ENCODE measurements around the gene TMTC1. TPM values are rescaled to one million over a fixed set of nuclear protein-coding genes. Genes with fewer than 3 reads are reported as not detected.

TMTC1 gene
- total and polyA plus RNA-seq, 8 donors = 1.2 to 5.1 (median 2.8) TPM

DNA sequence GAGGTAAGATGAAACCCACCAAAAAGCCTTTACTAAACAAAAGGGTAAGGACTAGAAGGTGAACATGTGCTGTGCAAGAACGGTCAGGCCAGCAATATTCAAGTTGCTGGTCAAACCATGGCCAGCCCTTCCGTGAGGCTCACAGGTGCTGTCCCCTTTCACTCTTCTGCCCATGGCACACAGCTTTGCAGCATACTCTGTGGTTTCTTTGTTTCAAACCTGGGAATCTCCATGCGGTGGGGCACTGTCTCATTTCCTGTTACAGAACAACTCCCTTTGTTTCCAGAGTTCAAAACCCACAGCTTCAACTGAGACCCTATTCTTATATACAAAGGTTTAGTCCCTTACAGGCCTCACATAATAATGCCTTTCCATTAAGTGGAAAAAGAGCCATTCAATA, 284.5 kb downstream of the TMTC1 start:
- Histone ChIP-seq H3K9me3 (no peaks in the 10 kb centered on the region), H3K27me3 (no peaks in the 10 kb centered on the region), H3K4me3 (no peak overlapping the region), H3K4me1 (no peaks in the 10 kb centered on the region), H3K27ac (no peak overlapping the region), H3K36me3 (no peaks in the 10 kb centered on the region)
- no peak for FAIRE-seq
- WGBS, 2 donors = 82 to 86% methylated on average over 3 of the region's 3 CpGs
- no peak for ATAC-seq
- intact Hi-C loops (cut with DNase I) = no loop called here
- no peak for DNase-seq
- TF ChIP-seq, protein P1, sequence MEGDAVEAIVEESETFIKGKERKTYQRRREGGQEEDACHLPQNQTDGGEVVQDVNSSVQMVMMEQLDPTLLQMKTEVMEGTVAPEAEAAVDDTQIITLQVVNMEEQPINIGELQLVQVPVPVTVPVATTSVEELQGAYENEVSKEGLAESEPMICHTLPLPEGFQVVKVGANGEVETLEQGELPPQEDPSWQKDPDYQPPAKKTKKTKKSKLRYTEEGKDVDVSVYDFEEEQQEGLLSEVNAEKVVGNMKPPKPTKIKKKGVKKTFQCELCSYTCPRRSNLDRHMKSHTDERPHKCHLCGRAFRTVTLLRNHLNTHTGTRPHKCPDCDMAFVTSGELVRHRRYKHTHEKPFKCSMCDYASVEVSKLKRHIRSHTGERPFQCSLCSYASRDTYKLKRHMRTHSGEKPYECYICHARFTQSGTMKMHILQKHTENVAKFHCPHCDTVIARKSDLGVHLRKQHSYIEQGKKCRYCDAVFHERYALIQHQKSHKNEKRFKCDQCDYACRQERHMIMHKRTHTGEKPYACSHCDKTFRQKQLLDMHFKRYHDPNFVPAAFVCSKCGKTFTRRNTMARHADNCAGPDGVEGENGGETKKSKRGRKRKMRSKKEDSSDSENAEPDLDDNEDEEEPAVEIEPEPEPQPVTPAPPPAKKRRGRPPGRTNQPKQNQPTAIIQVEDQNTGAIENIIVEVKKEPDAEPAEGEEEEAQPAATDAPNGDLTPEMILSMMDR (IDR thresholded peaks at IDR 0.05) = no peak

DNA sequence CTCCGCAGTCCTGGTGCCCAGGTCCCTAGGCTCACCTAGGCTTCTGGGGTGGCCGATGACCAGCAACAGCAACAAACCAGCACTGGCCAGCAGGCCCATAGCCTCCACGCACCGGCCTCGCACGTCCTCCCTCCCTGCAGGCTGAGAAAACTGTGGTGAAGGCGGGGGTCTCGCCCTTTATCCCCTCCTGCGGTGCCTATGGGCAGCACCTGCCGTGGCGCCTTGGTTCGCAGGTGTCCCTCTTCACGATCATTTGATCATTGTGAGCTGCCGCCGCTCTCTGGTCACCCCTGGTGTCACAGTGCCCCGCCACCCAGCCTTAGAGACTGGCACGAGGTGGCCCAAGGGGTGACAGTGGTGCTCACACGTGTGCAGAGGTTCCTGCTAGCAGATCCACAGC, 286.2 kb downstream of the TMTC1 start, which contains the start of gene OVCH1:
Gene OVCH1, minus strand, starts transcription at position 99 of the 400 bp plus-strand sequence. Its CDS starts 0 bp downstream, at position 99.
- no peaks in the 10 kb centered on the region for H3K4me1 ChIP-seq
- no peaks in the 10 kb centered on the region for H3K36me3 ChIP-seq
- no peak within 1 kb of the TSS for H3K4me3 ChIP-seq
- no peaks in the 10 kb centered on the region for H3K27me3 ChIP-seq
- ATAC-seq = no peak
- no peaks in the 10 kb centered on the region for H3K9me3 ChIP-seq
- intact Hi-C loops (cut with DNase I) = no loop called here
- 80 to 84% methylated on average over 18 of the region's 18 CpGs for WGBS, 2 donors
- DNase-seq = no peak
- H3K27ac ChIP-seq = no peak within 1 kb of the TSS
- TF ChIP-seq, protein P1 (IDR thresholded peaks at IDR 0.05) = no peak
- FAIRE-seq = no peak

DNA sequence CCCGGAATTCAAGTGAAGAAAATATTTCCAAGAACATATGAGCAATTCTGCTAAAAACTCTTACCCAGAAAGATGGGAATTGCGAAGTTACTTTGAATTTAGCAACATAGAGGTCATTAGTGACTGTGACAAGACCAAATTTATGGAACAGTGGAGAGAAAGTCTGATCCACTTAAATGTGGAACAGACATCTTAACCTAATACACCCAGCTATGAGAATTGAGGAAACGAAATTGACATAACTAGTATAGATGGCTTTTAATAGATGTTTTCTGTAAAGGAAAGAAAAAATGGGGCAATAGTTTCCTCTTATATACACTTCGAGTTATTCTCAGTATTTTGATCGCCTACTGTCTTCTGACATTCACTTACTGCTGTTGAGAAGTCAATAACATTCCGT, 290.9 kb downstream of the TMTC1 start:
- no peak overlapping the region for H3K4me3 ChIP-seq
- no peak for DNase-seq
- H3K27me3 ChIP-seq = no peaks in the 10 kb centered on the region
- H3K4me1 ChIP-seq = no peaks in the 10 kb centered on the region
- H3K36me3 ChIP-seq = no peaks in the 10 kb centered on the region
- TF ChIP-seq, protein P1 (IDR thresholded peaks at IDR 0.05) = no peak
- 62 to 70% methylated on average over 6 of the region's 6 CpGs for WGBS, 2 donors
- H3K27ac ChIP-seq = no peak overlapping the region
- no peak for FAIRE-seq
- no peak for ATAC-seq
- intact Hi-C loops (cut with DNase I) = no loop called here
- no peaks in the 10 kb centered on the region for H3K9me3 ChIP-seq

DNA sequence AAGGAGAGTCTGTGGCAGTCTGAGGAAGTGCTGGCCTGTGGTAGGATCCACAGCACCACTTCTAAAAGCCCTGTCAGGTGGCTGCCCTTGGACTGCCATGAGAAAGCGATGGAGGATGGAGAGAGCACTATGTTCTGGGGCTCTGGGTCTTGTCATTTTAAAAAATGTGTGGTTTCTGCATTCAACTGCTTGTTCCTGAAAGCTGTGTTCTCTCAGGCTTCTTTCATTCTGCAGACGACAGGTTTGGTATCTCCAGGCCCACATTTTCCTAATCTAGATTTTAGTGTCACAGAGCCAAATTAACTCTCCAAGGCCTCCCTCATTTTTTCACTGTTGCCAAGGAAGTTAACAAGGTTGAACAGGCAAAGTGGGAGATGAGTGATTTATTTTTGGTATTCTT, 296.8 kb downstream of the TMTC1 start:
- no peak overlapping the region for H3K27ac ChIP-seq
- intact Hi-C loops (cut with DNase I) = no loop called here
- H3K27me3 ChIP-seq = no peaks in the 10 kb centered on the region
- no peak overlapping the region for H3K4me3 ChIP-seq
- no peak for FAIRE-seq
- no peaks in the 10 kb centered on the region for H3K9me3 ChIP-seq
- DNase-seq = no peak
- no peaks in the 10 kb centered on the region for H3K36me3 ChIP-seq
- H3K4me1 ChIP-seq = no peaks in the 10 kb centered on the region
- WGBS, 2 donors = 52 to 59% methylated on average over 2 of the region's 2 CpGs
- TF ChIP-seq, protein P1 (IDR thresholded peaks at IDR 0.05) = no peak
- ATAC-seq = no peak

DNA sequence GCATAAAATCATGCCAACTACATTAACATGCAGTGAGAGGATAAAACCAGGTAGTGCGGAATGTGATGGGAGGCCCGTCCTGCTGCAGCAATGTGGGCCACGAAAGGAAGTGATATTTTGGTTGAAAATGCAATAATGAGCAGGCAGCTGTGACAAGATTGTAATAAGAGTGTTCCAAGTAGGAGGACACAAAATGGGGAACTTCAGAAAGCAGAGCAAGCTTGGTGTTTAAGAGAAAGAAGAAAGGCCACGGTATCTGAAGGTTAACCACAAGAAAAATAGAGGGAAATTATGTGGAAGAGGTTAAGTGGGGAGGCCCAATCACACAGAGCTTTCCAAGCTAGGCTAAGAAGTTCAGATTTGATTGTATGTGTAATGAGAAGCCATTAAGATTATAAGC, 320.5 kb downstream of the TMTC1 start:
- WGBS, 2 donors = 67 to 76% methylated on average over 4 of the region's 4 CpGs
- Histone ChIP-seq H3K27ac (no peak overlapping the region), H3K4me1 (no peaks in the 10 kb centered on the region), H3K36me3 (no peaks in the 10 kb centered on the region), H3K9me3 (no peaks in the 10 kb centered on the region), H3K4me3 (no peak overlapping the region), H3K27me3 (no peaks in the 10 kb centered on the region)
- no peak for ATAC-seq
- intact Hi-C loops (cut with DNase I) = no loop called here
- FAIRE-seq = no peak
- TF ChIP-seq, protein P1 (IDR thresholded peaks at IDR 0.05) = no peak
- no peak for DNase-seq

Data from pancreas (tissue), 10 donors.